ENCODE data around the gene MRPL3.

MRPL3 gene

DNA sequence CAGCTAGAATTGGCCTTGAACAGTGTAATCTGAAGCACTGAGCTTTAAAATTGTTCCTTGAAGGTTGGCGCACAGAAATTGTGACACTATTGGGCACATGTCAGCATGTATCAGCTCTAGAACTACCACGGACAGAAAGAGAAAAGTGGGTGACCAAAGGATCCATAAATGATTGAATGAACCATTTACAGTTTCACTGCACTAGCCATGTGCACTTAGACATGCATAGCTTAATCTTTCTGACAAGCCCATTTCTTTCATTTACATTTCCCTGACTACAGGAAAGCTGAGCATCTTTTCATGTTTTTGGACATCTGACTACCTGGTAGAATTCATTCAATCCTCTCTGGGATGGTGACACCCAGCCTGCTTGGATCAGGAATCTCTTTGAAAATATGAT lies 85.0 kb downstream of the MRPL3 start:
- DNase-seq (ENCODE audit: low read depth in 4 of 4, low spot score in 1 of 4), result no peak

Measured in stimulated activated CD4-positive, alpha-beta T cell treated with anti-CD3 and anti-CD28 coated beads, Interleukin-1b, Interleukin-23, amount 100 ng/mL, for 24 hours (primary cell).